Measurements from ENCODE around the gene SNCG.

SNCG gene

DNA sequence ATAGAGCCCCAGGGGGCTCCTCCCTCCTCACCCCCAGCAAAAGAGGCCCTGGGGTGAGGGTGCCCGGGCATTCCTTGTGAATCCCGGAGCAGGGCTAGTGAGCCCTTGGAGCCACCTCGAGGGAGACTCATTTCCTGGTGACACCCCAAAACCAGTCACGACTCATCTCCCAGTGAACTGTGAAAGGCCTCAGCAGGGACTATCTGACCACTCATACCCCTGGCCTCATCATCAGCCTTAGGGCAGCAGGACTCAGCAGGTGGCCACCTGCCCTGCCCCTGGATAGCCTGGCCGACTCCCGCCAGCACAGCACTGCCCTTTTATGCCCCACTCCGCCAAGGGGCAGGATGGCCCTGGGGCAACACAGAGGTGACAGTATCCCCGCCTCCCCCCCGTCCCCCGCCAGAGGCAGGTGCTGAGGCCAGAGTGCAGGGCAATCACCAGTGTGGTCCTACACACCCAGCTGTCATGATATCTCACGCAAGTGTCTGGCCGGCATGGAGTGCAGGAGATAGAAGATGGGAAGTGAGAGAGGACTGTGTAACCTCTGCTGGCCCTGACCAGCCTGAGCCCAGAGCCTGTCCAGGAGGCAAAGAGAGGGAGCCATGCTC, 3.2 kb downstream of the SNCG start:
- Histone ChIP-seq H3K36me3 (ENCODE audit: control insufficient read depth in 2 of 2, insufficient read depth in 2 of 2, low read length in 2 of 2) (no peaks in the 10 kb centered on the region), H3K27ac (ENCODE audit: low read length) (no peak overlapping the region), H3K9ac (ENCODE audit: low read length in 2 of 2) (no peak overlapping the region), H3K4me1 (ENCODE audit: control insufficient read depth, insufficient read depth, low read length) (peaks cover 46% of the 10 kb centered on the region), H3K9me3 (ENCODE audit: control insufficient read depth in 2 of 2, low read length in 2 of 2) (no peaks in the 10 kb centered on the region), H3K27me3 (ENCODE audit: control insufficient read depth in 1 of 2, insufficient read depth in 2 of 2, low read length in 2 of 2) (peaks cover 0 to 7% of the 10 kb centered on the region in 2 donors), H3K4me3 (ENCODE audit: low read length in 2 of 2) (no peak overlapping the region)

DNA sequence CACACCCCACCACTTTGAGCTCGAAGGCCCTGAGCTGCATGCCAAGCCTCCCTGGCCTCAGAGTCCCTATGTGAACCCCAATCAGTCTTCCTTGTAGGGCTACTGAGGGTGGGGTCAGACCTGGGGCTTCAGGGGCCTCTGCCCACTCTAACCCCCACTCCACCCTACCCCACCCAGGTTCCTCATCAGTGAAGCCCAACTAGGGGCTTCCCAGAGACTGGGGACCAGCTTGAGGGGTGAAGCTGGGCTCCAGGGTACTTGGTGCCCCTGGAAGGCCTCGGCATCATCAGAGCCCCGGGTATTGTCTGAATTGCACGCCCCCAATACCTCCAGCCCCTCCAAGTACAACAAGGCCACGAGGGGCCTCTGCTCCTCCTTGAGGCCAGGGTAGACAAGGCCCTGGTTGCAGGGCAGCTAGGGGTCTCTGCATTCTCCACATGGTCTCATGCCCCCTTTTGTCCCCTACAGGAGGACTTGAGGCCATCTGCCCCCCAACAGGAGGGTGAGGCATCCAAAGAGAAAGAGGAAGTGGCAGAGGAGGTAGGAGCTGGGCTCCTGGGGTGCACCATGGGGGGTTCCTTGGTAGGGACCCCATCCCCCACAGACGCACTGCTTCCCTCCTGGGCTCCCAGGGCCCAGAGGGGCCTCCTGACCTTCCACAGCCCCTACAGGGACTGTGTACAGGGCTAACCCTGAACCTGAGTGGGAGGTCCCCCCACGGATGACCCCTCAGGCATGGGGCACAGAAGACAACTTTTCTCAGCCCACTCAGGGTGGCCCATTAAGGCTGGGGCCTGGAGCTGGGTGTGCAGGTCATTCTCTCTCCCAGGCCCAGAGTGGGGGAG, 4.0 kb downstream of the SNCG start:
- H3K9ac ChIP-seq (ENCODE audit: low read length in 2 of 2): no peak overlapping the region
- peaks cover 0 to 7% of the 10 kb centered on the region in 2 donors for H3K27me3 ChIP-seq (ENCODE audit: control insufficient read depth in 1 of 2, insufficient read depth in 2 of 2, low read length in 2 of 2)
- H3K36me3 ChIP-seq (ENCODE audit: control insufficient read depth in 2 of 2, insufficient read depth in 2 of 2, low read length in 2 of 2): no peaks in the 10 kb centered on the region
- no peak overlapping the region for H3K27ac ChIP-seq (ENCODE audit: low read length)
- no peaks in the 10 kb centered on the region for H3K9me3 ChIP-seq (ENCODE audit: control insufficient read depth in 2 of 2, low read length in 2 of 2)
- H3K4me3 ChIP-seq (ENCODE audit: low read length in 2 of 2): no peak overlapping the region
- peaks cover 47% of the 10 kb centered on the region for H3K4me1 ChIP-seq (ENCODE audit: control insufficient read depth, insufficient read depth, low read length)

DNA sequence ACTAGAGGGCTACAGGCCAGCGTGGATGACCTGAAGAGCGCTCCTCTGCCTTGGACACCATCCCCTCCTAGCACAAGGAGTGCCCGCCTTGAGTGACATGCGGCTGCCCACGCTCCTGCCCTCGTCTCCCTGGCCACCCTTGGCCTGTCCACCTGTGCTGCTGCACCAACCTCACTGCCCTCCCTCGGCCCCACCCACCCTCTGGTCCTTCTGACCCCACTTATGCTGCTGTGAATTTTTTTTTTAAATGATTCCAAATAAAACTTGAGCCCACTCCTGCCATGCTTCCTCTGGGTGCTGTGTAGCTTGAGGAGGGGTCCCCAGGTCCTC, 4.5 kb downstream of the SNCG start:
- Histone ChIP-seq H3K9ac (ENCODE audit: low read length in 2 of 2) (no peak overlapping the region), H3K27me3 (ENCODE audit: control insufficient read depth in 1 of 2, insufficient read depth in 2 of 2, low read length in 2 of 2) (peaks cover 0 to 7% of the 10 kb centered on the region in 2 donors), H3K27ac (ENCODE audit: low read length) (no peak overlapping the region), H3K4me1 (ENCODE audit: control insufficient read depth, insufficient read depth, low read length) (peaks cover 50% of the 10 kb centered on the region), H3K4me3 (ENCODE audit: low read length in 2 of 2) (no peak overlapping the region), H3K36me3 (ENCODE audit: control insufficient read depth in 2 of 2, insufficient read depth in 2 of 2, low read length in 2 of 2) (no peaks in the 10 kb centered on the region), H3K9me3 (ENCODE audit: control insufficient read depth in 2 of 2, low read length in 2 of 2) (no peaks in the 10 kb centered on the region)

DNA sequence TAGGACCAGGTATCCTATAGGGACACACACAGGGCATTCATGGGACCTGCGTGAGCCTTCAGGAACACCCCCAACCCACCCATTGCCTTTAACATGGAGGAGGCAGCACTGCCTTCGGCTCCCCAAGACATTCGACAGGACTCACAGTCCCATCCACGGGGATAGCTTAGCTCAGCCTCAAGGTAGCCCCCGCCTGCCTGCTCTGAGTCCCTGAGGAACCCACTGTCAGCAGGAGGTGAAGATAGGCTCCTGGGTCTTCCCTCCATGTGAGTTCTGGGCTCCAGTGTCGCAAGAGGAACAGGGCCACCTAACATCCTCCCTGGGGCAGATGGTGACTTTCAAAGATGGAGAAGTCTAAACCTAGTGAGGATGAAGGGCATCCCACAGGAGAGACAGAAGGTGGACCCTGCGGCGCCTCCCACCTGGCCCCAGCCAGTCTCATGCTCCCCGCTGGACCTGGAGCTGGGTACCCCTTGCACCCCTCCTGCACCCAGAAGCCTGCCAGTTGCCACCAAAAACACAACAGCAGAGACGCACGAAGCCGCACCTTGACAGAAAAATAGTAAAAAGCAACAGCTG, 5.0 kb downstream of the SNCG start:
- Histone ChIP-seq H3K4me1 (ENCODE audit: control insufficient read depth, insufficient read depth, low read length) (peaks cover 50% of the 10 kb centered on the region), H3K36me3 (ENCODE audit: control insufficient read depth in 2 of 2, insufficient read depth in 2 of 2, low read length in 2 of 2) (no peaks in the 10 kb centered on the region), H3K9me3 (ENCODE audit: control insufficient read depth in 2 of 2, low read length in 2 of 2) (no peaks in the 10 kb centered on the region), H3K4me3 (ENCODE audit: low read length in 2 of 2) (no peak overlapping the region), H3K9ac (ENCODE audit: low read length in 2 of 2) (no peak overlapping the region), H3K27me3 (ENCODE audit: control insufficient read depth in 1 of 2, insufficient read depth in 2 of 2, low read length in 2 of 2) (peaks cover 0 to 7% of the 10 kb centered on the region in 2 donors), H3K27ac (ENCODE audit: low read length) (no peak overlapping the region)

DNA sequence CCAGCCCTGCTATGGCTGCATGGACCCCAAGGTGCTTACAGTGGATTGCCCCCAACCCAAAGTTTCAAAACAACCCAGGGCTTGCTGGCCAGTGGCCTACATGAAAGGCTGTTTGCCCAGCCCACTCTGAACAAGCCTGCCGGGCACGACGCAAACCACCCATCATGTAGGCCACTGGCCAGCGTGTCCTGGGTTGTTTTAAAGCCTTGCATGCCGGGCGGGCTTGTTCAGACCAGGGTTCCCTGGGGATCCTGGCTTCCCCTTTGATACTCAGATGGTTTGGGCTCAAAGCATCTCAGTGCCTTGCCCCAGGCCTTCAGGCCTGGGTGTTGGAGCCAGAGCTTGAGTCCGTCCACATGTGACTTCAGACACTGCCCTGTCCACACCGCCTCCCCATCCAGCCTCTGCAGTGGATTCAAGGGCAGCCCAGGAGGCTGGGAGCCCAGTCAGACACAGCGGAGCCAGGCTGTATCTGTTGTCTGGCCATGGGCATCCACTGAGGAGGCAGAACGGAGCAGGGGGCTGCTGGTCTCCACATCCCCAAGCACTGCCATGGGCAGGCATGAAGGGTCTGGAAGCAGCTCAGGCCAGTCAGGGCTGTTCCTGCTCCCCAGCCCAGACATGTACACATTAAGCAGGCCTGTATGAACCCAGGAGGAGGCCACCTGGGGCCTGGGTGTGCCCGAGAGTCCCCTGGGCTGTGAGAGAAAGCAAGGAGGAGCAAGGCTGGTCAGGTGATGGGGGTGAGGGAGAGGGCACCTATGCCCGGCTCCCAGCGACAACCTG, 5.9 kb downstream of the SNCG start:
- no peak overlapping the region for H3K9ac ChIP-seq (ENCODE audit: low read length in 2 of 2)

DNA sequence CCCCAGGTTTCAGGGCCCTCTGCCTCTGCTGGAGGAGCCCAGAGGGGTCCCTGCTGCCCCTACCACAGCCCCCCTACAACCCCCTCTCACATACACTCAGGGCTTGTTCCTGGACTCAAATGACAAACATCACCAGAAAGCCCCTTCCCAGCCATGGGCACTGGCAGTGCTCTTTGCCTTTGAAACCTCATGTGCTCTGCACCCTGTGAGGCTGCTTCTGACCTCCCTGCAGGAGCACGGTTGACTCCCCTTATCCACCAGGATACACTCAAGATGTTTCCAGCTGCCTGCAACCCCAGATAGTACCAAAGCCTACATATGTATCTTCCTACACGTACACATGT, 6.4 kb downstream of the SNCG start:
- Histone ChIP-seq H3K9ac (ENCODE audit: low read length in 2 of 2) (no peak overlapping the region), H3K27ac (ENCODE audit: low read length) (no peak overlapping the region), H3K36me3 (ENCODE audit: control insufficient read depth in 2 of 2, insufficient read depth in 2 of 2, low read length in 2 of 2) (no peaks in the 10 kb centered on the region), H3K9me3 (ENCODE audit: control insufficient read depth in 2 of 2, low read length in 2 of 2) (no peaks in the 10 kb centered on the region), H3K27me3 (ENCODE audit: control insufficient read depth in 1 of 2, insufficient read depth in 2 of 2, low read length in 2 of 2) (peaks cover 0 to 5% of the 10 kb centered on the region in 2 donors), H3K4me3 (ENCODE audit: low read length in 2 of 2) (no peak overlapping the region), H3K4me1 (ENCODE audit: control insufficient read depth, insufficient read depth, low read length) (peaks cover 50% of the 10 kb centered on the region)

More for the DNA sequence above, 5.9 kb downstream of the SNCG start:
- Histone ChIP-seq H3K4me3 (ENCODE audit: low read length in 2 of 2) (no peak overlapping the region), H3K27me3 (ENCODE audit: control insufficient read depth in 1 of 2, insufficient read depth in 2 of 2, low read length in 2 of 2) (peaks cover 0 to 7% of the 10 kb centered on the region in 2 donors), H3K36me3 (ENCODE audit: control insufficient read depth in 2 of 2, insufficient read depth in 2 of 2, low read length in 2 of 2) (no peaks in the 10 kb centered on the region), H3K27ac (ENCODE audit: low read length) (no peak overlapping the region), H3K9me3 (ENCODE audit: control insufficient read depth in 2 of 2, low read length in 2 of 2) (no peaks in the 10 kb centered on the region), H3K4me1 (ENCODE audit: control insufficient read depth, insufficient read depth, low read length) (peaks cover 50% of the 10 kb centered on the region)

DNA sequence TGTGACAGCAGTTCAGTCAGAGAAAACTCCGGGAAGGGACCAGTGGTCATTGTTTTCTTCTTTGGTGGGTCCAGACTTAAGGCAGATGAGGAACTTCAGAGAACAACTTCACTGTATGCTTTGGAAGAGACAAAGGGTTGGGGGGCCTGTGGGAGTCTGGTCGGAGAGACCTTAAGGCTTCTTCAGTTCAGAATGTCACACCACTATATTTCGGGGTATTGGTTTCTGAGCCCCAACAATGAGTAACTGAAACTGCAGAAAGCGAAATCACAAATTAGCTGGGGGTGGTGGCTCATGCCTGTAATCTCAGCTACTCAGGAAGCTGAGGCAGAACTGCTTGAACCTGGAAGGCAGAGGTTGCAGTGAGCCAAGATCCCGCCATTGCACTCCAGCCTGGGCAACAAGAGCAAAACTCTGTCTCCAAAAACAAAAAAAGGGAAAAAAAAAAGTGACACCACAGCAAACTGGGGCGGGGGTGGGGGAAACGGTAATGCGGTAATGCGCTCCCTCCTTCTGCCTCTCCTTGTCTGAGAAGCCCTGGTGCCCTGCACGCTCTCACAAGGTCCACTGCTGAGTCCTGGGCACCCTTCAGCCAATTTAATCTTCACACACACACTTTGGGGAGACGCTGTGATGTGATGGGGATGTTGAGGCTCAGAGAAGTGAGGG, 7.7 kb downstream of the SNCG start:
- H3K36me3 ChIP-seq (ENCODE audit: control insufficient read depth in 2 of 2, insufficient read depth in 2 of 2, low read length in 2 of 2): no peaks in the 10 kb centered on the region
- H3K4me3 ChIP-seq (ENCODE audit: low read length in 2 of 2): peak overlapping the region in 1 of 2 donors; percentile 57
- H3K27me3 ChIP-seq (ENCODE audit: control insufficient read depth in 1 of 2, insufficient read depth in 2 of 2, low read length in 2 of 2): no peaks in the 10 kb centered on the region
- H3K27ac ChIP-seq (ENCODE audit: low read length): no peak overlapping the region
- H3K9ac ChIP-seq (ENCODE audit: low read length in 2 of 2): peak overlapping the region in 1 of 2 donors; percentile 7
- no peaks in the 10 kb centered on the region for H3K9me3 ChIP-seq (ENCODE audit: control insufficient read depth in 2 of 2, low read length in 2 of 2)
- peaks cover 52% of the 10 kb centered on the region for H3K4me1 ChIP-seq (ENCODE audit: control insufficient read depth, insufficient read depth, low read length)

DNA sequence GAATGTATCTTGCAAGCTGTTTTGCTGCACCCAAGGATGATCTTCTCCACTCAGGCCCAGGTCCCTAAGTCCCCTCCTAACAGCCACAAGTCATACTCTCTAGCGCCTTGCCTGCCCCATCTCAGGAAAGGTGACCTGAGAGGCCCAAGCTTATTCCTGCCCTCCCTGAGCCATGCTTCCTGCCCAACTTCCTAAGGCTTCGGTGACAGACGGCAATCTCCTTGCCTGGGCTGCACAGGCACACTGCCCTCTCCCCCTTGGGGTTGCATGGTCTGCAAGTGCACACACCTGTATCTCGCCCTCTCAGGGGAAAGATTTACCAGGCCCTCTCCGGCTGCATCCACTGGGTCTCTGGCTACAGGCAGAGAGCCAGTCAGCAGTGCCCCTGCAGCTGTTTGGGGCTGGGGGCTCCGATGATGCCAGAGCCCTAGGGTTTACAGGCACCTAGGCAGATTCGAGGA, 9.1 kb downstream of the SNCG start:
- H3K36me3 ChIP-seq (ENCODE audit: control insufficient read depth in 2 of 2, insufficient read depth in 2 of 2, low read length in 2 of 2): no peaks in the 10 kb centered on the region
- H3K4me3 ChIP-seq (ENCODE audit: low read length in 2 of 2): peak overlapping the region in 1 of 2 donors; percentile 82
- H3K27me3 ChIP-seq (ENCODE audit: control insufficient read depth in 1 of 2, insufficient read depth in 2 of 2, low read length in 2 of 2): no peaks in the 10 kb centered on the region
- peaks cover 61% of the 10 kb centered on the region for H3K4me1 ChIP-seq (ENCODE audit: control insufficient read depth, insufficient read depth, low read length)
- no peak overlapping the region for H3K9ac ChIP-seq (ENCODE audit: low read length in 2 of 2)
- H3K27ac ChIP-seq (ENCODE audit: low read length): peak overlapping the region; percentile 97
- no peaks in the 10 kb centered on the region for H3K9me3 ChIP-seq (ENCODE audit: control insufficient read depth in 2 of 2, low read length in 2 of 2)

DNA sequence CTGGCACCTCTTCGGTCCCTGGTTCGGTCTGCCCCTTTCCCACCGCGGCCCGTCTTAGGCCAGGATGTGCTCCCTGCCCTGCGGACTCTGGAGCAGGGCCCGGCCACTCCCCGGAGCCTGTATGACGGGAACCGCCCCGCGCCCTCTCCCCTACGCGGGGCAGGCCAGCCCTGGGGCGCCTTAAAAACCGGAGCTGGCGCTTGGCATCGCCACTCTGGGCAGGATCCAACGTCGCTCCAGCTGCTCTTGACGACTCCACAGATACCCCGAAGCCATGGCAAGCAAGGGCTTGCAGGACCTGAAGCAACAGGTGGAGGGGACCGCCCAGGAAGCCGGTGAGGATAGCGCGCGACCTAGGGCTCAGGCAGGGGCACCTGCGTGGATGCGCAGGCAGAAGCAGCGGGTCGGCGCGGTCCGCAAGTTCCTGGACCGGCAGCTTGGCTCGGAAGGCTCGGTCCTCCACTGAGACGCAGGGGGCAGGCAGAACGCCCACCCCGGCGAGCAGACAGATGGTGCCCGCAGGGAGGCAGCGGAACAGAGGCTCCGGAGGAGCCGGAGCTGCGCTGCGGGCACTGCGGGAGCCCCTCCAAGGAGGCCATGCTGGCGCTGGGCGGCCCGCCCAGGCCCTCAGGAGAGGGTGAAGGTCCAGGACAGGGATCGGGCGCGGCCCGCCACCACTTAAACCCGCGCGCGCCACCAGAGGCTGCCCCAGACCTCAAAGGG, 10.0 kb downstream of the SNCG start, which contains the start of gene ADIRF:
ADIRF (plus strand) TSS at position 212 of the 723 bp plus-strand sequence; CDS start at position 275, 63 bp downstream.
- peaks cover 61% of the 10 kb centered on the region for H3K4me1 ChIP-seq (ENCODE audit: control insufficient read depth, insufficient read depth, low read length)
- H3K27me3 ChIP-seq (ENCODE audit: control insufficient read depth in 1 of 2, insufficient read depth in 2 of 2, low read length in 2 of 2): no peaks in the 10 kb centered on the region

More for the DNA sequence above, 10.0 kb downstream of the SNCG start, which contains the start of gene ADIRF:
- Histone ChIP-seq H3K9ac (ENCODE audit: low read length in 2 of 2) (peak within 1 kb of the TSS; percentile 87 to 90), H3K27ac (ENCODE audit: low read length) (peak within 1 kb of the TSS; percentile 97), H3K36me3 (ENCODE audit: control insufficient read depth in 2 of 2, insufficient read depth in 2 of 2, low read length in 2 of 2) (no peaks in the 10 kb centered on the region), H3K9me3 (ENCODE audit: control insufficient read depth in 2 of 2, low read length in 2 of 2) (no peaks in the 10 kb centered on the region), H3K4me3 (ENCODE audit: low read length in 2 of 2) (peak within 1 kb of the TSS; percentile 47 to 82)
